Astrocyte (in vitro differentiated cells and primary cell): ENCODE data around the gene TMEM97. TPM values are rescaled to one million over a fixed set of nuclear protein-coding genes. Genes with fewer than 3 reads are reported as not detected.

Source experiments
- DNase-seq: peaks from one replicate; pipeline ENCODE4 v3.0.0-alpha.2; 2010; ENCODE audit warnings: low read depth
- FAIRE-seq: peaks from 2 replicates; lab custom pipeline; 2011; peaks lifted over from hg19 to GRCh38; lab: Jason Lieb, UNC
- H2AFZ ChIP-seq: 2 replicates; pipeline ENCODE4 v1.6.0; 2012; ENCODE audit warnings: low read depth, low read length, inconsistent platforms
- H3K27ac ChIP-seq: 2 replicates; pipeline ENCODE4 v1.5.1; 2011; ENCODE audit warnings: low read depth, low read length, inconsistent platforms
- H3K27me3 ChIP-seq: 2 replicates; pipeline ENCODE4 v1.6.0; 2011; ENCODE audit warnings: low read length, inconsistent platforms; ENCODE audit not compliant: insufficient read depth
- H3K36me3 ChIP-seq: 2 replicates; pipeline ENCODE4 v1.5.1; 2011; ENCODE audit warnings: low read length, inconsistent platforms; ENCODE audit not compliant: insufficient read depth
- H3K4me1 ChIP-seq: 2 replicates; pipeline ENCODE4 v1.5.1; 2011; ENCODE audit warnings: low read length, inconsistent platforms; ENCODE audit not compliant: insufficient read depth
- H3K4me2 ChIP-seq: 2 replicates; pipeline ENCODE4 v1.6.0; 2012; ENCODE audit warnings: low read length, inconsistent platforms
- H3K4me3 ChIP-seq: 2 replicates; pipeline ENCODE4 v1.5.1; 2011; ENCODE audit warnings: low read depth, mild to moderate bottlenecking, low read length, inconsistent platforms; ENCODE audit not compliant: insufficient read depth
- H3K79me2 ChIP-seq: 2 replicates; pipeline ENCODE4 v1.6.0; 2012; ENCODE audit warnings: mild to moderate bottlenecking, low read length, inconsistent platforms; ENCODE audit not compliant: insufficient read depth
- H3K9ac ChIP-seq: 2 replicates; pipeline ENCODE4 v1.6.0; 2012; ENCODE audit warnings: mild to moderate bottlenecking, low read length, inconsistent platforms
- H3K9me3 ChIP-seq: 2 replicates; pipeline ENCODE4 v1.5.1; 2012; ENCODE audit warnings: low read depth, mild to moderate bottlenecking, low read length, inconsistent platforms; ENCODE audit not compliant: insufficient read depth
- H4K20me1 ChIP-seq: 2 replicates; pipeline ENCODE4 v1.6.0; 2012; ENCODE audit warnings: low read length, inconsistent platforms; ENCODE audit not compliant: insufficient read depth
- H3K27ac Mint-ChIP-seq: one replicate; pipeline ENCODE4 v1.8.0; 2021; ENCODE audit warnings: mild to moderate bottlenecking, mixed read lengths; ENCODE audit not compliant: unreplicated experiment
- H3K27me3 Mint-ChIP-seq: one replicate; pipeline ENCODE4 v1.8.0; 2021; ENCODE audit warnings: low read depth, mixed read lengths; ENCODE audit not compliant: unreplicated experiment
- H3K36me3 Mint-ChIP-seq: one replicate; pipeline ENCODE4 v1.8.0; 2021; ENCODE audit warnings: low read depth, mixed read lengths; ENCODE audit not compliant: unreplicated experiment
- H3K4me1 Mint-ChIP-seq: one replicate; pipeline ENCODE4 v1.8.0; 2021; ENCODE audit warnings: low read depth, mixed read lengths; ENCODE audit not compliant: unreplicated experiment
- H3K4me3 Mint-ChIP-seq: one replicate; pipeline ENCODE4 v1.8.0; 2021; ENCODE audit warnings: mild to moderate bottlenecking, moderate library complexity, mixed read lengths; ENCODE audit not compliant: unreplicated experiment
- H3K9me3 Mint-ChIP-seq: one replicate; pipeline ENCODE4 v1.8.0; 2021; ENCODE audit warnings: mild to moderate bottlenecking, mixed read lengths; ENCODE audit not compliant: unreplicated experiment
- CTCF ChIP-seq: IDR thresholded peaks from 2 replicates; pipeline ENCODE4 v1.5.1; 2011; ENCODE audit warnings: low read depth, mild to moderate bottlenecking, inconsistent platforms, low read length, moderate library complexity; ENCODE audit not compliant: insufficient read depth
- EZH2 ChIP-seq: IDR thresholded peaks from 2 replicates; pipeline ENCODE4 v1.6.1; 2012; ENCODE audit warnings: mild to moderate bottlenecking, low read length, inconsistent platforms; ENCODE audit not compliant: insufficient read depth
- total RNA-seq: library from RNA; stranded (reverse); gene quantifications from 2 replicates; pipeline ENCODE4 v1.2.1, GENCODE V29; 2021

TMEM97 gene
- total RNA-seq, 1 donor from 2014 or later = 20.4 TPM

DNA sequence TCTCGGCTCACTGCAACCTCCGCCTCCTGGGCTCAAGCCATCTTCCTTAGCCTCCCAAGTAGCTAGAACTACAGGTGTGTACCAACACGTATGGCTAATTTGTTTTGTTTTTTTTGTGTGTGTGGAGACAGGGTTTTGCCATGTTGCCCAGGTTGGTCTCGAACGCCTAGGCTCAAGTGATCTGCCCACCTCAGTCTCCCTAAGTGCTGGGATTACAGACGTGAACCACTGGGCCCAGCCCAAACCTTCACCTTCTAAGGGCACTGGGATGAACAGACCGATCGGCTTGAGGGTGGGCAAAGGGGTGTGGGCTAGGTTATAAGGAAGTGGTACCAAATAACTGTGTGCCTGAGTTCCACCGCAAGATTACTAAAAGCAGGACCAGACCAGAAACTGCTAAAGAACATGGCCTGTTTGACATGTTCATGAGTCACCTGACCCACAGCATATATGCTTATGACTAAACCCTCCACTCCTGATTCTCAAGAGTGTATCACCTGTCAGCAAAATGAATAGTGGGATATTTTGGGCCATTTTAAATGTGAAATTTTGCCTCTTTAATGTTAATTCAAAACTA, 8.1 kb downstream of the TMEM97 start:
- no peak overlapping the region for H3K27ac Mint-ChIP-seq
- no peak overlapping the region for H3K27ac ChIP-seq
- no peak for DNase-seq
- H3K79me2 ChIP-seq = peaks cover 22% of the 10 kb centered on the region
- peaks cover 14% of the 10 kb centered on the region for H3K36me3 ChIP-seq
- H2AFZ ChIP-seq = no peak overlapping the region
- no peak overlapping the region for H3K4me3 Mint-ChIP-seq
- H3K4me3 ChIP-seq = no peak overlapping the region
- H3K4me1 ChIP-seq = no peaks in the 10 kb centered on the region
- FAIRE-seq = no peak
- TF ChIP-seq EZH2 (no peak), CTCF (no peak)
- no peaks in the 10 kb centered on the region for H3K9me3 Mint-ChIP-seq
- H4K20me1 ChIP-seq = peaks cover 37% of the 10 kb centered on the region
- H3K9ac ChIP-seq = no peak overlapping the region
- peaks cover 12% of the 10 kb centered on the region for H3K4me1 Mint-ChIP-seq
- no peaks in the 10 kb centered on the region for H3K9me3 ChIP-seq
- H3K27me3 Mint-ChIP-seq = no peaks in the 10 kb centered on the region
- no peak overlapping the region for H3K4me2 ChIP-seq
- H3K36me3 Mint-ChIP-seq = peaks cover 20% of the 10 kb centered on the region
- no peaks in the 10 kb centered on the region for H3K27me3 ChIP-seq

DNA sequence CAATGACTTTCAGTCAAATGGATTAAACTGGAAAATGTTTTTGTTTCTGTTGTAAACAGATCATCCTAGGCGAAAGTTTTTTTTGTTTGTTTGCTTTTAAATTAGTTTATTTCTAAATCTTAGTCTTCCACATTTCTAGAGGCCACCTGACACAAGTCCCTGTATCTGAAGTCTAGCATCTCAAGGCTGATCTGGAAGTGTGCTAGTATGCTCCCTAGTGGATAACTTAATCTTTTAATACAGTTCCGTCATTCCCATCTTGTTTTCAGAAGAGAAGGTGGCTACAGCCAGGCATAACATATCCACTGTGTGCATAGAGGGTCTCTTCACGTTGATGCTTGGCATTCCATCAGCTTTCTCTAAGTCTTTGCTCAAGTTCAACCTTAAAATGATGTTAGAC, 8.7 kb downstream of the TMEM97 start:
- Histone ChIP-seq H3K79me2 (peaks cover 24% of the 10 kb centered on the region), H3K27me3 (no peaks in the 10 kb centered on the region), H3K9me3 (no peaks in the 10 kb centered on the region), H3K9ac (no peak overlapping the region), H3K4me3 (no peak overlapping the region), H4K20me1 (peaks cover 42% of the 10 kb centered on the region), H3K27ac (no peak overlapping the region), H3K36me3 (peaks cover 14% of the 10 kb centered on the region), H3K4me2 (no peak overlapping the region), H2AFZ (no peak overlapping the region), H3K4me1 (no peaks in the 10 kb centered on the region)
- DNase-seq (no peak), FAIRE-seq (no peak)
- H3K27me3 Mint-ChIP-seq = no peaks in the 10 kb centered on the region
- TF ChIP-seq EZH2 (no peak), CTCF (no peak)
- H3K36me3 Mint-ChIP-seq = peaks cover 20% of the 10 kb centered on the region
- H3K27ac Mint-ChIP-seq = no peak overlapping the region
- H3K9me3 Mint-ChIP-seq = no peaks in the 10 kb centered on the region
- no peak overlapping the region for H3K4me3 Mint-ChIP-seq
- H3K4me1 Mint-ChIP-seq = peaks cover 14% of the 10 kb centered on the region

- Mint-ChIP-seq H3K9me3 (no peaks in the 10 kb centered on the region), H3K4me1 (peaks cover 16% of the 10 kb centered on the region), H3K27ac (no peak overlapping the region), H3K4me3 (no peak overlapping the region), H3K27me3 (no peaks in the 10 kb centered on the region), H3K36me3 (peaks cover 20% of the 10 kb centered on the region)
- Histone ChIP-seq H4K20me1 (peaks cover 49% of the 10 kb centered on the region), H3K27ac (no peak overlapping the region), H3K9me3 (no peaks in the 10 kb centered on the region), H2AFZ (no peak overlapping the region), H3K27me3 (no peaks in the 10 kb centered on the region), H3K9ac (no peak overlapping the region), H3K36me3 (peaks cover 14% of the 10 kb centered on the region), H3K4me2 (no peak overlapping the region), H3K4me1 (peaks cover 3% of the 10 kb centered on the region), H3K4me3 (no peak overlapping the region), H3K79me2 (peaks cover 26% of the 10 kb centered on the region)
- no peak for FAIRE-seq
- DNase-seq = no peak
- TF ChIP-seq CTCF (no peak), EZH2 (no peak)
Observed at GRCh38 chr17:28328325-28328724, 9.3 kb downstream of the TMEM97 start.
